Ovary (tissue), 9 donors: ENCODE measurements around the gene CBY2. TPM values are rescaled to one million over a fixed set of nuclear protein-coding genes. Genes with fewer than 3 reads are reported as not detected.
"Not testable (repeated sequence)": the region's sequence is repeated elsewhere in the genome, so short reads cannot be mapped to it uniquely, and the experiment has no call there.

Source experiments
- DNase-seq, 5 donors: peaks; one replicate each; pipeline ENCODE4 v3.0.0-alpha.2; 2019 to 2020
- H3K27ac ChIP-seq, 2 donors: fragments of 200-600 bp; one replicate each; pipeline versions ENCODE4 v1.5.1 to v1.8.0; 2019 to 2022
- H3K27me3 ChIP-seq: fragments of 200-600 bp; one replicate; pipeline ENCODE4 v1.8.0; 2022
- H3K36me3 ChIP-seq: fragments of 200-600 bp; sonication (generic); one replicate; pipeline ENCODE4 v1.5.1; 2019
- H3K4me1 ChIP-seq: one replicate; pipeline ENCODE4 v1.8.1; 2013; ENCODE audit warnings: mild to moderate bottlenecking, moderate library complexity; ENCODE audit not compliant: insufficient read depth
- H3K4me3 ChIP-seq: fragments of 200-600 bp; sonication (generic); one replicate; pipeline ENCODE4 v1.5.1; 2017
- H3K9me3 ChIP-seq, 2 donors: fragments of 200-600 bp in 1 of 2; sonication (generic) in 1 of 2; one replicate each; pipeline versions ENCODE4 v1.5.1 to v1.8.1; 2013 to 2019; ENCODE audit warnings: mild to moderate bottlenecking in 1 of 2, moderate library complexity in 1 of 2
- EP300 ChIP-seq: sonication (generic); formaldehyde crosslinking; IDR thresholded peaks from one replicate; pipeline ENCODE4 v1.6.1; 2017; ENCODE audit warnings: antibody characterized with exemption
- POLR2A ChIP-seq: fragments of 450-650 bp; IDR thresholded peaks from one replicate; pipeline ENCODE4 v1.6.1; 2017; ENCODE audit warnings: antibody characterized with exemption, mild to moderate bottlenecking, moderate library complexity
- WGBS, 3 donors: extraction: QIAGEN DNeasy Blood & Tissue Kit in 1 of 3; methylation state at CpG; one replicate each; pipeline versions ENCODE4 v1.1.5 to v1.1.7; 2013 to 2017; 5-methylcytosine and 5-hydroxymethylcytosine counted together
- intact Hi-C, 4 donors: fragments of 100-400 bp; cut with DNase I; formaldehyde crosslinking; loops; one replicate each; pipeline versions ENCODE4 v1.11.0 to v1.15.1; 2022 to 2023
- polyA plus RNA-seq, 2 donors: library from polyadenylated mRNA; stranded (reverse); fragments of 200-250 nt in 1 of 2; fragments of 350-450 nt in 1 of 2; fragmentation: Illumina TruSeq in 1 of 2; extraction: RNeasy Lipid Tissue Mini Kit (QIAGEN cat#74804) in 1 of 2; gene quantifications; one replicate each; pipeline ENCODE4 v1.2.3, GENCODE V29; 2013 to 2014
- total RNA-seq, 7 donors: library from RNA; depleted of rRNA in 2 of 7; stranded (reverse); fragments of >200 nt in 2 of 7; fragmentation: NEBNext Ultra II Directional in 3 of 7; extraction: Animal tissue kit (Norgen Biotek cat#: 25700) in 3 of 7; gene quantifications; one replicate each; pipeline versions ENCODE4 v1.1.0 to v1.2.4, GENCODE V29; 2016 to 2023
- TF ChIP-seq, protein P1 (sequence below), 3 donors: fragments of 450-650 bp in 2 of 3; fragments of 200-600 bp in 1 of 3; IDR thresholded peaks; one replicate each; pipeline versions ENCODE4 v1.5.1 to v1.8.0; 2016 to 2022; ENCODE audit warnings: antibody characterized with exemption in 3 of 3, mild to moderate bottlenecking in 1 of 3
- donor health status: DM: no; HTN: no; CAD: no; lungs with moderate emphysema.
- donor health status: DM: no; HTN: no; CAD: no.
- donor health status: Bipolar disorder and iron deficiency.
- donor health status: DM: yes; HTN: yes; CAD: no.
- donor health status: DM: no; HTN: no; CAD: no.
- donor health status: DM: yes; HTN: yes; CAD: no.

The CBY2 gene
- total and polyA plus RNA-seq, 9 donors: not detected

DNA sequence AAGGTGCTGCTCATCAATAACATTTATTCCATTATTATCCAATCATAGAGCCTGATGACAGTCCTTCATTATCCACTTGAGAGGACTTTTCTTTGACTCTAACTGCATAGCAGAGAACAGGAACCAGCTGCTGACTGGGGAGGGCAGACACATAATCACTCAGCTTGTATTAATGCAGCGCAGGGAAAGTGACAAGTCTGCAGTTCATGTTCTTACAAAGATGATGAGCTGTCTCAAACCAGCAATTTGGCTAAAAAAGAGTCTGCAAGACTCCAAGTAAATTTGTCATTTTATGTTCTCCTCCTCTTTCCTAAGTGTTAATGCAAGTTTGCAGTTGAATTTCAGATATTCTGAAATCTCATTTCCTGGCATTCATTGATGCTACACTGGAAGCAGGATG is 40.0 kb upstream of the CBY2 start:
- no peaks in the 10 kb centered on the region for H3K4me1 ChIP-seq
- intact Hi-C loops: no loop called here
- no peak overlapping the region for H3K27ac ChIP-seq
- TF ChIP-seq POLR2A (no peak), EP300 (no peak)
- TF ChIP-seq, protein P1, sequence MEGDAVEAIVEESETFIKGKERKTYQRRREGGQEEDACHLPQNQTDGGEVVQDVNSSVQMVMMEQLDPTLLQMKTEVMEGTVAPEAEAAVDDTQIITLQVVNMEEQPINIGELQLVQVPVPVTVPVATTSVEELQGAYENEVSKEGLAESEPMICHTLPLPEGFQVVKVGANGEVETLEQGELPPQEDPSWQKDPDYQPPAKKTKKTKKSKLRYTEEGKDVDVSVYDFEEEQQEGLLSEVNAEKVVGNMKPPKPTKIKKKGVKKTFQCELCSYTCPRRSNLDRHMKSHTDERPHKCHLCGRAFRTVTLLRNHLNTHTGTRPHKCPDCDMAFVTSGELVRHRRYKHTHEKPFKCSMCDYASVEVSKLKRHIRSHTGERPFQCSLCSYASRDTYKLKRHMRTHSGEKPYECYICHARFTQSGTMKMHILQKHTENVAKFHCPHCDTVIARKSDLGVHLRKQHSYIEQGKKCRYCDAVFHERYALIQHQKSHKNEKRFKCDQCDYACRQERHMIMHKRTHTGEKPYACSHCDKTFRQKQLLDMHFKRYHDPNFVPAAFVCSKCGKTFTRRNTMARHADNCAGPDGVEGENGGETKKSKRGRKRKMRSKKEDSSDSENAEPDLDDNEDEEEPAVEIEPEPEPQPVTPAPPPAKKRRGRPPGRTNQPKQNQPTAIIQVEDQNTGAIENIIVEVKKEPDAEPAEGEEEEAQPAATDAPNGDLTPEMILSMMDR (IDR thresholded peaks at IDR 0.05): no peak
- no peak overlapping the region for H3K4me3 ChIP-seq
- no peaks in the 10 kb centered on the region for H3K9me3 ChIP-seq
- H3K36me3 ChIP-seq: no peaks in the 10 kb centered on the region
- H3K27me3 ChIP-seq: no peaks in the 10 kb centered on the region
- 62 to 81% (median 63%) methylated on average over 1 of the region's 1 CpG for WGBS, 3 donors
- no peak for DNase-seq

DNA sequence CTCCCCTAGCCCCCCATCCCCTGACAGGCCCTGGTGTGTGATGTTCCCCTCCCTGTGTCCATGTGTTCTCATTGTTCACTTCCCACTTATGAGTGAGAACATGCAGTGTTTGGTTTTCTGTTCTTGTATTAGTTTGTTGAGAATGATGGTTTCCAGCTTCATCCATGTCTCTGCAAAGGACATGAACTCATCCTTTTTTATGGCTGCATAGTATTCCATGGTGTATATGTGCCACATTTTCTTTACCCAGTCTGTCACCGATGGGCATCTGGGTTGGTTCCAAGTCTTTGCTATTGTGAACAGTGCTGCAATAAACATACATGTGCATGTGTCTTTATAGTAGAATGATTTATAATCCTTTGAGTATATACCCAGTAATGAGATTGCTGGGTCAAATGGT is 39.2 kb upstream of the CBY2 start:
- H3K36me3 ChIP-seq, H3K27ac ChIP-seq, DNase-seq, intact Hi-C loops, H3K4me3 ChIP-seq, H3K27me3 ChIP-seq, H3K4me1 ChIP-seq, H3K9me3 ChIP-seq: not testable (repeated sequence)
- WGBS, 3 donors: 92 to 96% (median 93%) methylated on average over 1 of the region's 1 CpG

DNA sequence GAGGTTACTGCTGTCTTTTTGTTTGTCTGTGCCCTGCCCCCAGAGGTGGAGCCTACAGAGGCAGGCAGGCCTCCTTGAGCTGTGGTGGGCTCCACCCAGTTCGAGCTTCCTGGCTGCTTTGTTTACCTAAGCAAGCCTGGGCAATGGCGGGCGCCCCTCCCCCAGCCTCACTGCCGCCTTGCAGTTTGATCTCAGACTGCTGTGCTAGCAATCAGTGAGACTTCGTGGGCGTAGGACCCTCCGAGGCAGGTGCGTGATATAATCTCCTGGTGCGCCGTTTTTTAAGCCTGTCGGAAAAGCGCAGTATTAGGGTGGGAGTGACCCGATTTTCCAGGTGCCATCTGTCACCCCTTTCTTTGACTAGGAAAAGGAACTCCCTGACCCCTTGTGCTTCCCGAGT is 32.5 kb upstream of the CBY2 start:
- H3K4me1 ChIP-seq, intact Hi-C loops, H3K27me3 ChIP-seq, DNase-seq, H3K4me3 ChIP-seq, H3K36me3 ChIP-seq, H3K9me3 ChIP-seq, H3K27ac ChIP-seq: not testable (repeated sequence)
- WGBS, 3 donors: 64 to 73% (median 70%) methylated on average over 11 to 14 of the region's 14 CpGs

DNA sequence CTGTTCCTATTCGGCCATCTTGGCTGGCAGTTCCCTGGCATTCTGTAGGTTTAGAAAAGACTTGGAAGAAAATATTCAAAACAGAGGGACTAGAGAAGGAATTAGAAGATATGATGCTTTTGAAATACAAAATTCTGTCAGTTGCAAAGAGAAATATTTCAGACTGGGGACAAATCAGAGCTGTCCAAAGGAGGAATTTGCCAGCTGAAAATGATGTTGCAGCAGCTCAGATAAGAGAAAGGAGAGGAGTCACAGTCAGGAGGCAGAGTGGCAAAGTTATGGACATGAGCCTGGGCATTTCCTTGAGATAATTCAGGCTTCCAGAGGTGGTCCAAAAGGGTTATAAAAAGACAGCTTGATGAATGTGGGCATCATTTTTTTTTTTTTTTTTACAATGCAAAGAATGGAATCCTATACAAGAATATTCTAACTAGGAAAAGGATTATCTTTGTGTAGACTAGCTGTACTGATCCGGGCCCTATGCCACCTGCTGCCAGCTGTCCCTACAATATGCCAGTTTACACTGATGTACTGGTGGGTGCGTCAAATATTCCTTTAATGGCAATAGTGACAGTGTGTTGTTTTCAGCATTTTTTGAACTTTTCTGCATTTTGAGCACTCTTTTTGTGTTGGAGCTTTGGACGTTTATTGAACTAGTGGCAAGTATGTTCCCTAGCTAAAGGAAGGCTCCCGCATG is 31.8 kb upstream of the CBY2 start:
- Histone ChIP-seq H3K36me3 (no peaks in the 10 kb centered on the region), H3K4me1 (no peaks in the 10 kb centered on the region), H3K27me3 (no peaks in the 10 kb centered on the region), H3K4me3 (no peak overlapping the region), H3K27ac (no peak overlapping the region), H3K9me3 (no peaks in the 10 kb centered on the region)
- no peak for DNase-seq
- intact Hi-C loops: no loop called here
- WGBS, 3 donors: 86 to 89% (median 87%) methylated on average over 5 of the region's 5 CpGs
- TF ChIP-seq EP300 (no peak), POLR2A (no peak)
- TF ChIP-seq, protein P1 (IDR thresholded peaks at IDR 0.05): no peak

DNA sequence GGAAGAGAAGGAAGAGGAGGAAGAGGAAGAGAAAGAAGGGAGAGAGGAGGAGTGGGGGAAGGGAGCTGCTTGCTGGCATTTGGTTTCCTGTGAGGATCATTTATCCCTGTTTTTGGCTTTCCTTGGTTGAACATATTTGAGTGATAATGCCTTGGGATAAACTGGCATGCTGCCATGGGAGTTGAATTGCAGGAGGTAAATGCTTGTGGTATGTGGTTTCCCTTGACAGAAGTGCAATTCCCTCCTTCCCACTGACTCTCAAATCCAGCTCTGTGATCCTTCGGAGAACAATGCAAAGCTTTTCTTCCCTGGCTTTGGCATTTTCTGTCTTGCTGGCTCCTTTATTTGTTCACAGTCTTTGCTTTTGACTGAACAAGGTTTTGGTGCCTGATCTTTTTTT is 27.2 kb upstream of the CBY2 start:
- no peak for DNase-seq
- no peak overlapping the region for H3K4me3 ChIP-seq
- no peak overlapping the region for H3K27ac ChIP-seq
- no peaks in the 10 kb centered on the region for H3K36me3 ChIP-seq
- H3K9me3 ChIP-seq: no peaks in the 10 kb centered on the region
- intact Hi-C loops: no loop called here
- no peak for TF ChIP-seq EP300
- no peak for TF ChIP-seq POLR2A
- TF ChIP-seq, protein P1 (IDR thresholded peaks at IDR 0.05): no peak
- no peaks in the 10 kb centered on the region for H3K4me1 ChIP-seq
- 18 to 33% (median 27%) methylated on average over 1 of the region's 1 CpG for WGBS, 3 donors
- H3K27me3 ChIP-seq: no peaks in the 10 kb centered on the region
